Fibroblast of lung (primary cell): ENCODE results near the gene PHYHD1. TPM values are rescaled to one million over a fixed set of nuclear protein-coding genes. Genes with fewer than 3 reads are reported as not detected.
A peak's percentile ranks its signal among the peaks of the same experiment; 100 is the strongest.

ENCODE experiments used
- DNase-seq, 2 donors: peaks; one replicate each; pipeline versions ENCODE4 v3.0.0 to v3.0.0-alpha.2; 2010; ENCODE audit warnings: low read depth in 2 of 2
- H2AFZ ChIP-seq: 2 replicates; pipeline ENCODE4 v1.5.1; 2012; ENCODE audit warnings: low read length, control low read depth, inconsistent platforms
- H3K27ac ChIP-seq: 2 replicates; pipeline ENCODE4 v1.5.1; 2011; ENCODE audit warnings: low read length, control low read depth; ENCODE audit not compliant: insufficient read depth
- H3K27me3 ChIP-seq: 2 replicates; pipeline ENCODE4 v1.5.1; 2011; ENCODE audit warnings: mild to moderate bottlenecking, low read length; ENCODE audit not compliant: control insufficient read depth, insufficient read depth
- H3K36me3 ChIP-seq: 2 replicates; pipeline ENCODE4 v1.5.1; 2011; ENCODE audit warnings: low read length; ENCODE audit not compliant: control insufficient read depth, insufficient read depth
- H3K4me1 ChIP-seq: 2 replicates; pipeline ENCODE4 v1.5.1; 2011; ENCODE audit warnings: low read length; ENCODE audit not compliant: control insufficient read depth, insufficient read depth; ENCODE audit errors: extremely low read depth
- H3K4me2 ChIP-seq: 2 replicates; pipeline ENCODE4 v1.5.1; 2011; ENCODE audit warnings: low read length, control low read depth; ENCODE audit not compliant: insufficient read depth; ENCODE audit errors: extremely low read depth
- H3K4me3 ChIP-seq, 4 experiments: fragments of 200-600 bp in 1 of 4; sonication (generic) in 1 of 4; replicated peaks in 1 of 4; 2 replicates each; pipeline ENCODE4 v1.5.1; 2011 to 2016; ENCODE audit warnings: low read length in 4 of 4, low read depth in 3 of 4, mild to moderate bottlenecking in 3 of 4, control low read depth in 2 of 4, inconsistent platforms in 1 of 4, mixed read lengths in 1 of 4; ENCODE audit not compliant: insufficient read depth in 1 of 4; ENCODE audit errors: control extremely low read depth in 1 of 4
- H3K79me2 ChIP-seq: 2 replicates; pipeline ENCODE4 v1.5.1; 2012; ENCODE audit warnings: mild to moderate bottlenecking, low read length, inconsistent platforms; ENCODE audit not compliant: control insufficient read depth, insufficient read depth
- H3K9ac ChIP-seq: 2 replicates; pipeline ENCODE4 v1.5.1; 2011; ENCODE audit warnings: mild to moderate bottlenecking, low read length, control low read depth; ENCODE audit not compliant: insufficient read depth
- H3K9me3 ChIP-seq: 2 replicates; pipeline ENCODE4 v1.5.1; 2012; ENCODE audit warnings: low read depth, low read length; ENCODE audit not compliant: control insufficient read depth, insufficient read depth
- H4K20me1 ChIP-seq: 2 replicates; pipeline ENCODE4 v1.5.1; 2011; ENCODE audit warnings: low read length; ENCODE audit not compliant: control insufficient read depth, insufficient read depth; ENCODE audit errors: extremely low read depth
- CTCF ChIP-seq, 2 donors: IDR thresholded peaks in 1 of 2; conservative IDR thresholded peaks in 1 of 2; 1 replicate in 1 of 2; 2 replicates in 1 of 2; pipeline ENCODE4 v1.5.1; 2011 to 2012; ENCODE audit warnings: low read length in 2 of 2, control low read depth in 1 of 2, inconsistent platforms in 1 of 2, low read depth in 1 of 2, mild to moderate bottlenecking in 1 of 2
- EZH2 ChIP-seq: IDR thresholded peaks from 2 replicates; pipeline ENCODE4 v1.5.1; 2012; ENCODE audit warnings: low read length, control low read depth, mild to moderate bottlenecking; ENCODE audit errors: missing control alignments
- polyA plus RNA-seq, 2 donors: library from polyadenylated mRNA; depleted of rRNA in 1 of 2; stranded (reverse) in 1 of 2; unstranded in 1 of 2; fragments of >200 nt; gene quantifications; 2 replicates each; pipeline ENCODE4 v1.2.1, GENCODE V29; 2011 to 2012; ENCODE audit warnings: missing spikeins in 1 of 2
- total RNA-seq: library from RNA; depleted of rRNA; stranded (reverse); fragments of >200 nt; gene quantifications from 2 replicates; pipeline ENCODE4 v1.2.1, GENCODE V29; 2014

Gene PHYHD1
- total and polyA plus RNA-seq, 2 donors (not counting 1 experiment from before 2014, with no cell fraction given) = 17.7 to 20.0 TPM

- Histone ChIP-seq H4K20me1 (no peaks in the 10 kb centered on the region), H3K9ac (no peak overlapping the region), H3K4me3 (no peak overlapping the region), H3K79me2 (peaks cover 8% of the 10 kb centered on the region), H3K27me3 (no peaks in the 10 kb centered on the region), H3K4me2 (no peak overlapping the region), H3K9me3 (no peaks in the 10 kb centered on the region), H3K4me1 (peaks cover 24% of the 10 kb centered on the region), H3K36me3 (peaks cover 16% of the 10 kb centered on the region), H3K27ac (no peak overlapping the region), H2AFZ (no peak overlapping the region)
- no peak for TF ChIP-seq CTCF (conservative IDR thresholded peaks at IDR 0.05 in 1 of 2, IDR thresholded peaks at IDR 0.05 in 1 of 2; ENCODE audit: low read depth in 1 of 2, low read length in 2 of 2)
- TF ChIP-seq EZH2 = no peak
- DNase-seq = no peak
Observed at GRCh38 chr9:128919402-128920089, 1.2 kb upstream of the PHYHD1 start.

DNA sequence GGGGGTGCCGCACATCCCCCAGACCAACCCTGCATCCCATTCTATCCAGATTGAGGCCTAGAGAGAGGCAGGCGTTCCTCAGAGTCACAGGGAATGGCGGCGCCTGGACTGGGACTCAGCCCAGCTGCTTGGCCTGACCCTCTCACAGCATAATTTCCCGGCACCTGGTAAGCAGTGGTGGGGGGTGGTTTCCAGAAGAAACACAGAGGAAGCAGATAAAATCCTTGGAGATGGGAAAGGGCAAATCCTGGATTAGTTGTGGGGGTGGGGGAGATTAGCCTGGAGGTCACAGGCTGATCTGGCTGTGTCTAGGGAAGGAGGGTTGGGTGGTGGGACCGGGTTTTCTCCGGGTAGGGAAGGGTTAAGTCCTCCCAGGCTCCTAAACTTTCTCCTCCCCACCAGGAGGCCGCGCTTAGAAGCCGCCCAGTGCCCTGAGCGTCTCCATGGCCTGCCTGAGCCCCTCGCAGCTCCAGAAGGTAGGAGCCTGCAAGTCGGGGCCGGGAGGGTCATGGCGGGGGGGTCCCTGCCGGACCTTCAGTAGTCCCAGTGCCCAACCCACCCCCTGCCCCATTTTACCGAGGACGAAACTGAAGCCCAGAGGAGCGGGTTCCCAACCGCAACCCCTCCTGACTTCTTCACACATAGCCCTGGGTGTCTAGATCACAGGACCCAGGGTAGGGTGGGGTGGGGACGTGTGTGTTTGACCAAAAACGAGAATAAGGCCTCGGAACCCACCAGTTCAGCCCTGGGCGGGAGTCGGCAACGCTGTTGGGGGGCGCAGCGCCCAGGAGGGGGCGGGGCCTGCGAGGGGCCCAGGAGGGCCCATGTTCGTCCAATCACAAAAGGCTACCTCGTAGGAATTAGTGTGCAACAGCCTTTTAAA is 1.3 kb downstream of the PHYHD1 start:
- Histone ChIP-seq H3K27me3 (no peaks in the 10 kb centered on the region), H3K36me3 (peaks cover 7% of the 10 kb centered on the region), H3K4me1 (peaks cover 19% of the 10 kb centered on the region), H3K9ac (peak overlapping the region; percentile 50), H3K4me3 (peak overlapping the region in 3 of 4 experiments; percentile 5 to 74 (median 64)), H2AFZ (peak overlapping the region; percentile 9), H3K27ac (peak overlapping the region; percentile 38), H3K4me2 (peak overlapping the region; percentile 63), H3K9me3 (no peaks in the 10 kb centered on the region), H4K20me1 (no peaks in the 10 kb centered on the region), H3K79me2 (no peaks in the 10 kb centered on the region)
- TF ChIP-seq CTCF (conservative IDR thresholded peaks at IDR 0.05 in 1 of 2, IDR thresholded peaks at IDR 0.05 in 1 of 2; ENCODE audit: low read depth in 1 of 2, low read length in 2 of 2) (peak in 1 of 2 donors; percentile 5), EZH2 (no peak)
- DNase-seq = peak; percentile 33 to 67

DNA sequence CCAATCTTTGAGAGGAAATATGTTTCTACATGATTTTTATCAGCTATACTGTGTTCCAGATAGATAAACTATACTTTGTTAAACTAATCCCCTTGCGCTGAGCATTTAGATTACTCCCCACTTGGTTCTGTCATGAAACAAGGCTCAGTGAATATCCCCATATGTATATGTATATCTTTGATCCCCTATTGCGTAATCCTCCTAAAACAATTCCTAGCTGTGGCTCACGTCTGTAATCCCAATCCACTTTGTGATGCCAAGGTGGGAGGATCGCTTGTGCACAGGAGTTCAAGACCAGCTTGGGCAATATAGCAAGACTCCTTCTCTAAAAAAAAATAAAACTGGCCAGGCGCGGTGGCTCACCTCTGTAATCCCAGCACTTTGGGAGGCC is 2.7 kb downstream of the PHYHD1 start:
- Histone ChIP-seq H4K20me1 (no peaks in the 10 kb centered on the region), H3K4me1 (peaks cover 15% of the 10 kb centered on the region), H3K4me2 (no peak overlapping the region), H3K27me3 (no peaks in the 10 kb centered on the region), H3K36me3 (peaks cover 2% of the 10 kb centered on the region), H3K27ac (no peak overlapping the region), H2AFZ (no peak overlapping the region), H3K9me3 (no peaks in the 10 kb centered on the region), H3K9ac (no peak overlapping the region), H3K4me3 (peak overlapping the region in 1 of 4 experiments; percentile 74), H3K79me2 (no peaks in the 10 kb centered on the region)
- DNase-seq = no peak
- TF ChIP-seq EZH2 = no peak
- no peak for TF ChIP-seq CTCF (conservative IDR thresholded peaks at IDR 0.05 in 1 of 2, IDR thresholded peaks at IDR 0.05 in 1 of 2; ENCODE audit: low read depth in 1 of 2, low read length in 2 of 2)
